Measurements from ENCODE around the gene ODF4.
A peak's percentile ranks its signal among the peaks of the same experiment; 100 is the strongest.
"Not testable (repeated sequence)": the region's sequence is repeated elsewhere in the genome, so short reads cannot be mapped to it uniquely, and the experiment has no call there.

ODF4 gene

DNA sequence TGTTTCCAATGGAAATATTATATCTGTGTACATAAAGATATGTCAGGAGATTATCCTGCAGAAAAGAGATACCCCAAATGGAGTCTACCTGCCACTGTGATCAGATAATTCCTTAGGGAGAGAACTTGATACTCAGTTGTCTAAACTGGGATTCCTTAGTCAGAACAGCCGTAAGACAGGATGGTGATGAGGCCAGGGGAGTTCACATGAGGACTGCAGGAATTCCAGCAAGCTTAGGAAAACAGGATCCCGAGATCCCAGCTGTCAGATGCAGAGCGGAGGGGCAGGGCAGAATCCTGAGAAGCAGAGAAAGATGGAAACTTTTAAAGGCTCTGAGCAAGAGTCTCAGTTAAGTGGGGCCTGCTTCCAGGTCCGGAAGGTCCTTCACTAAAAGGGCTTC lies 32.1 kb downstream of the ODF4 start:
- no peak for DNase-seq

DNA sequence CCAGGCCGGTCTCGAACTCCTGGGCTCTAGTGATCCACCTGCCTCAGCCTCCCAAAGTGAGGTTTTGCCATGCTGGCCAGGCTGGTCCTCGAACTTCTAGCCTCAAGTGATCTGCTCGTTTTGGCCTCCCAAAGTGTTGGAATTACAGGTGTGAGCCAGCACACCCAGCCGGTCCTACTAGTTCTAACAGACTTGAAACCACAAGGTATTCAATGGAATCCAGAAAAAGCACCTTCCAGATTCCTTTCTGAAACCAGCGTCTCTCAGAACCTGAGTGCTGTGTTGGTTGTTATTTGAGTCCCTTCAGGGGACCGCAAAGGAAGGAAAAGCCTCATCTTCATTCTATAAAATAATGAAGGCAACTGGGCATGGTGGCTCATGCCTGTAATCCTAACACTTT lies 32.8 kb downstream of the ODF4 start:
- DNase-seq: no peak

DNA sequence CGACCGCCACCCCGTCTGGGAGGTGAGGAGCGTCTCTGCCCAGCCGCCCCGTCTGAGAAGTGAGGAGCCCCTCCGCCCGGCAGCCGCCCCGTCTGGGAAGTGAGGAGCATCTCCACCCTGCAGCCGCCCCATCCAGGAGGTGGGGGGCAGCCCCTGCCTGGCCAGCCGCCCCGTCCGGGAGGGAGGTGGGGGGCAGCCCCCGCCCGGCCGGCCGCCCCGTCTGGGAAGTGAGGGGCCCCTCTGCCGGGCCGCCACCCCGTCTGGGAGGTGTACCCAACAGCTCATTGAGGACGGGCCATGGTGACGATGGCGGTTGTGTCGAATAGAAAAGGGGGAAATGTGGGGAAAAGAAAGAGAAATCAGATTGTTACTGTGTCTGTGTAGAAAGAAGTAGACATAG lies 34.2 kb downstream of the ODF4 start:
- not testable (repeated sequence) for DNase-seq

DNA sequence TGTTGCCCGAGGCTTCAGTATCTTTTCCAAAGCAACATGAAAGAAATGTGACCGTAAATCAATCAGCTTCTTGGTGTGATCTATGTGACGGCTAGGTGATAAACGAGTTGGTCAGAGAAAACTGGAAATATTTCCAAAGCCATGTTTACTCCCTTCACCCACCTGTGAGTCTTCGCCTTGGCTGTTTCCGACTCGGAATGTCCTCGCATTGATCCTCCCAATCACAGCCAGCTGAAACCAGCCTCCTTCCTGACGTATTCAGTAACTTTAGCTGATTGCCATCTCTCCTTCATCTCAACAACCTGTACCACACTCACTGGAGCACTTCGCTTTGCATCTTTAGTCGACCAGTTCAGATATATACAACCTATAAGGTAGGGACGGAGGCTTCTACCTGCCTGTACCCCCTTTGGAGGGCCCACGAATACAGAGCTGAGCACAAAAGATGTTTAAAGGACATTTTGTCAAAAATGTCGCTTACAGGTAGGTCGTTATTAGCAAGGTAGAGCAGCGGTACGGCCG lies 36.2 kb downstream of the ODF4 start:
- no peak for DNase-seq

DNA sequence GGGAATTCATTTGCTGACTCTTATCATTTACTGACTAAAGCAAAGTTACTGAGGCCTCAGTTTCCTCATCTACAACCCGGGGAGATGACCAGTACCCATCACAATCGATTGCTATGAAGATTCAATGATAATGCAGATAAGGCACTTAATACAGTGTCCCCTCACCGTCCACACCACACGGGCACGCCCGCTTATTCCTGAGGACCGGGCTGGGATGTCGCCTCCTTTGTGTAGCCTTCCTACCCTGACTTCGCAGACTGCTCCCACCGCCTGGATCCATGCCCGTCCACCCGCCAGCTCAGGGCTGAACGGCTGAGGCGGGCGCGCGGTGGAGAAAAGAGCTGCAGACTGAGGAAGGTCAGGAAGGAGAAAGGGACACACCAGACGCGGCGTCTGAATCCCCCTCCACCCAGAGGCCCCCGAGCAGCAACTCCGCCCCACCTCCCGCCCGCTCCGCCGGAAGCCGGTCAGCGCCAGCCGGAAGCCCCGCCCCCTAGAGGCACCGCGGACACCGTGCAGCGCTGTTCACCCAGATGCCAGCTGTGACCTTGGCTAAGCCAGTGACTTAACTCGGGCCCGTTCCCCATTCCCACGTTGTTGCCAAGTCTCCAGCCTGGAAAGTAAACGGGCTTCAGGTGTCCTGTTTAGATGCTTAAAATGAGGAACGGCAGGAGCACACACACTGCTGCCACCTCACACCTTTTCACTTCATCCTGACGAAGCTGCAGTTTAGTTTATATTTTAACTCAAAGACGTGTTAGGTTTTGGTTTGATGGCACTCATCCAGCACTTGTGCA lies 36.8 kb downstream of the ODF4 start, which contains the start of gene KRABD2:
KRABD2 (minus strand) TSS at position 434 of the 797 bp plus-strand sequence.
- peak; percentile 92 for DNase-seq

DNA sequence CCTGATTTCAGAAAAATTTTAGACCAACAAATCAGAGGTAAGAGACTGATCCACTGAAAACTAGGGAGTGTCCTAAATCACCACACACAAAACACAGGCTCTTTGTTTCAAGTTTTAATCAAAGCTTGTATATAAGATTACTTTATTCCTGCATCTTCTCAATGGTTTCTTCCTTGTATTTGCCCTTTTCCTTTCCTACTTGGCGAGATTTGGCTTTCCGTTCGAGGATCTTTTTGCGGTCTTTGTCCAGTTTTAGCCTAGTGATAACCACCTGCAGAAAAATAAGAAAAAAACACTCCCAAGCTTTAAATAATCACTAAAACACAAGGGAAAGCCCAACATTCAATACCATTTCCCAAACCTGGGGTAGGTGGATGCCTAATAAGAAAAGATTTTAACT lies 37.8 kb downstream of the ODF4 start:
- DNase-seq: no peak

DNA sequence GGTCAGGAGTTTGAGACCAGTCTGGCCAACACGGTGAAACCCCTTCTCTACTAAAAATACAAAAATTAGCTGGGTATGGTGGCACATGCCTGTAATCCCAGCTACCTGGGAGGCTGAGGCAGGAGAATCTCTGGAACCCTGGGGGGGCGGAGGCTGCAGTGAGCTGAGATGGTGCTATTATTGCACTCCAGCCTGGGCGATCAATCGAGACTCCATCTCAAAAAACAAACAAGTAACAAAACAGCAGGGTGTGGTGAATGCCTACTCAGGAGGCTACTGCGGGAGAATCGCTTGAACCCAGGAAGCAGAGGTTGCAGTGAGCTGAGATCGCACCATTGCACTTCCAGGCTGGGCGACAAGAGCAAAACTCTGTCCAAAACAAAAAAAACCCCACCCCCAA lies 38.5 kb downstream of the ODF4 start:
- not testable (repeated sequence) for DNase-seq

DNA sequence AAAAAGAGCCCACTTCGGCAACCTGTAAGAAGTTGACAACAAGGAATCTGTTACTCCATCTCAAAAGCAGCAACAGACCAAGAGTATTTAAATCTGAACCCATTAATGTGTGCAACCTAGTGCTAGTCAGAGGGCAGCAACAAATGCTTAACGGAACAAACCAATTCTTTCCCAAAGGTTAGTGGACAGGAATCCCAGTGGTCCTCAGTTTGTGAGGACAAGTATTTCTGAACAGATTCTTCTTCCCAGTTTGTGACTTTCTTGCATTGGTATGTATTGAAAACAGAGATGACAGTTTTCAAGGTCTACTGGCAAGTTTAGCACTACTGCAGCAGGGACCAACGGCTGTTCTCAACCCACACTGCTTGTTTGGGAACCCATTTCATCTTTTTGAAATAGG lies 40.4 kb downstream of the ODF4 start:
- DNase-seq: no peak

DNA sequence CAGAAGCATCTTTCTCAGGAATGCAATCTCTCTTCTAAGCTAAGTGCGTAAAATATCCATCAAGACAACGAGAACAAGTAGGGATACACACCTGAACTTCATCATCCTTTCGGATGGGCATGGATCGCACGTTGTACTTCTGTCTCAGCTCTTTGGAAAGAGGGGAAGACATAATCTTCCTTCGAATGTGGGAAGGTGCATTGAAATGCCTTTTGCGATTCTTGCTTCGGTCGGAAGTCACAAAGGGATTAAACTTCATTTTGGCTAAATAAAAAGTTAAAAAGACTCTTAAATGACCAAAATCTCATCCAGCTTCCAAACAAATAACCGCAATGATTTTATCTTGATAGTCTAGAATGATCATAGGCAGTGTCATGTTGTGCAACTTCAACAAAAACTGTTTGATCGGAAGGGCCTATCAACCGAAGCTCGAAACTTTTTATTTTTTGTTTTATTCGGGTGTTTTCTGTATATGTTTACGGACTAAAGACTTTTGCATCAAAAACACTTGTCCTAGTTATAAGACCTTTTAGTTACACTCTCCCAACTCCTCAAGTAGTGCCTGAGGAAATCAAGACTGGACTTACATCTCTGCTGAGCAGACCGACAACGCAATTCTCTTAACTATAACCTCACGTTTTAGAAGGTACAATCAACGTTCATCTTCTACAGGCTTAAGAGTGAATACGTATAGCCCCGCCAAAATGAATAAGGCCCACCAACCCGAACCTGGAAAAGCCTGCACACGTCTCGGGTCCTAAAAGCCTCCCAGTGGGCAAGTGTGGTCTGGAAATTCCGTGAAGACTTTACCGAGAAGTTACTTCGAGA lies 42.6 kb downstream of the ODF4 start:
- DNase-seq: peak; percentile 12

DNA sequence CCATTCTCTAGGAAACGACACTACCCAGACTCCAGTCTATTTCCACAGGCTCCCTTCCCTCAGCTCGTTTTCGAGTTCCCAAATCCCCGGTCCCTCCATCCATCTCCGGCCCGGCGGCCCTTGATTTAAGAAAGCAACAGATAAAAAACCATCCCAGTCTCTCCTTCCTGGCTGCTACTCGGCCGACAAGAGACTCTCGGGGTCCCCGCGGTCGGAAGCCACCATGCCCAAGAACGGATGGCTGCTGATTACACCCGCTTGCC lies 43.2 kb downstream of the ODF4 start:
- no peak for DNase-seq

DNA sequence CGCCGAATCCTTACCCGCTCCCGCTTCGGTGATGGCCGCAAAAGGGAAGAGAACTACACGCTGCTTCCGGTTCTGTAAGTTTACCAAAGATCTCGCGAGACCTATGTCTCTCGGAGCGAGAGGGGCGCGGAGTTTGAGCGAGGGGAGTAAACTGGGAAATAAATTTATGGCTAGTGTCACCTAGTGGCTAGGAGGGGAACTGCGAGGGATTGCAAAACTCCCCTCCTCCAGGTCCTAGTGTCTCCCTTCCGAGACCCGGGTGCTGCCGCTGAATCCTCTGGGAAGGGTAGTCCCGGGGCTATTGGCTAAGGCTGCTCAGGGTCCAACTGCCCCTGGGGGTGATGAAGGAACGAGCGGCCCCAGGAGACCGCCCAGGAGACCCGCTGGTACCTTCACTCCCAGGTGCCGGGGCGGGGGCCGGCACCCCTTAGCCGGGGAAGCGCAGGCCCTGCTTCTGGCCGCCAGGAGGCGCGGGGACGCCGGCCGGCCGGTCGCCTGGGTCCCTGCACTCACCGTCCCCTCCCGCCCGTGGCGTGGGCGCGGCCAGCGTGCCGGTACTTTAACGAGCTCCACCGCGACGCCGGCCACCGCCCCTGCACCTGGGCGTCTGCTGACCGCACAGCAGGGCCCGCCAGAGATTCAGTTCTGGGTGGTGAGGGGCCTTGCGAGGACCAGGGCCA lies 43.6 kb downstream of the ODF4 start, which contains the start of gene RPL26:
RPL26 (minus strand) TSS at position 51 of the 680 bp plus-strand sequence. CDS start 883 bp downstream, outside the sequence.
- peak; percentile 96 for DNase-seq

DNA sequence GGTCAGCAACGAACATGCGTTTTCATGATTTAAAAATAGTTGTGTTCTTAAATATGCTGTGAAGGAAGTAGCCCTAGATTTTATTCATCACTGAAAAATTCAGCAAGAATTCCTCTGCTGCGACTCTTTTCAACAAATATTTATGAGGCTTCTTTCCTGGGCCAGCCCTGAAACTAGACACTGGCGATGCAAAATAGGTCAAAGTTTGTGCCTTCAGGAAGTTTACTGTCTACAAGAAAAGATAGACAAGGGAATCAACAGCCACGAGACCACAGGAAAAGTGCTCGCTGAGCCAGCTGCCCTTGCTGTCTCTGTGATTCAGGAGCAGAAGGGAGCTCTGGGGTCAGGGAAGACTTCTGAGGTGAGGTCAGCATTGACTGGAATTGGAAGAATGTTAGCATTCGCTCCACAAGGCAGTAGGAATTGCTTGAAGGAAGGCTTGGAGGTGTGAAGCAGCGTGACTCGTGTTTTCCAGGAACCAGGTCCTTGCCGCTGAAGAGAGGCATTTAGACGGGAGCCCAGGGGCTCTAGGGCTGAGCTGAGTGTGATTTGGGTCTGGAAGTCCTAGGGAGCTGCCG lies 45.2 kb downstream of the ODF4 start:
- no peak for DNase-seq

DNA sequence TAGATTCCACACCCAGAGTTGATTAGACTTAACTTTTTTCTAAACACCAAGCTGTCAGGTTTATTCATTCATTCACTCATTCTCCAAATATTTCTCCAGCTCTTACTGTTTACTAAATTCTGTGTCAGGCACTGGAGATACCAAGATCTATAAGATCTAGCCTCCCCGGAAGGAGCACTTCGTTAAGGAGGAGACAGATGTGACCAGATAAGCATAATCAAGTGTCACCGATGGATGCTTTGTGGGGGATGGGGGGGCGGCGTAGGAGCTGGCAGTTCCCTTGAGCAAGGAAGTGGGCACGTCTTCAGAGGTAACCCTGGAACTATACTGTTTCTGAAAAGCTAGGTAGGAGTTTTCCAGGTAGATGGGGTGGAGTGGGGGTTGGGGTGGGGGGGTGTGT lies 47.2 kb downstream of the ODF4 start:
- DNase-seq: no peak

DNA sequence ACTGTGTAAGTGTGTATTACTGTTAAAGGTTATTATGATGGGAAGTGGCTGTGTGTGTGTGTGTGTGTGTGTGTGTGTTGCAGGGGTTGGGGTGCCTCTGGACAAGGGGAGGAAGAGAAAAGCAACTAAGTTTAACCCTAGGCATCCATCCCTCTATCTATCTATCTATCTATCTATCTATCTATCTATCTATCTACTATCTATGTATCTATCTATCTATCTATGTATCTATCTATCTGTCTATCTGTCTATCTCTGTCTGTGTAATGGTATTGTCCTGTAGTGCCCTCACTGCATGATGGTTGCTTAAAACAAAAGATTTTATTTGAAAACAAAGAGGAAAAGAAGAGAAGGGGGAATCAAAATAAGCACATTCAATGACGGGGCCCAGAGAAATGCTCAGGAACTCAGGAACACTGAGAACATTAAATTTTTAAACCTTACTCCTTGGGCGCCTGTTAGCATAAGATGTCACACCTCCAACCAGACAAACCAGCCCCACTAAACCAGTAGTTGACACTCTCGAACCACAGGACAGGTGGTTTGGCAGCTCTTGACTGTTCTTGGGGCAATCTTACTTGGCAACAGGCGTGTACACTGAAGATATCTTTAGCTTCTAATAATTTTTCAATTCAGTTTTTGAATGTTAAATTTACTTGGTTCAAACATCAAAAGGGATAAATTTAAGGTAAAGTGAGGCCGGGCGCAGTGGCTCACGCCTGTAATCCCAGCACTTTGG lies 48.4 kb downstream of the ODF4 start:
- DNase-seq: no peak

DNA sequence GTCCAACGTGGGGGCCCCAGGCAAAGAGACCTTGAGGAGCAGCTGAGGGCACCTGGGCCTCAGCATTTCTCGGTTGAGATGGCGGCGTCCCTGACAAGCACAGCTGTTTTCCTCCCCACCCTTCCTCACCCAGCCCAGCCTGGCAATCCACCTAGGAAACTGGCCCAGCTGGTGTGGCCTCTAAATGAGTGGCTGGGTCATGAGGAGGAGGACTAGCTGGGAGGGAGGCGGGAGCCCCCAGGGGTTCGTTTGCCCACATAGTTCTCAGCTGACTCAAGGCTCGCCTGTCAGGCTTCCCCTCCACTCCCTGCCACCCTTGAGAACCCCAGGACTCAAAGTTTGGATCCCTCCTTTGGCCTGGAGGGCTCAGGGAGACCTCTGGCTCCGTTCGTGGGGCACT lies 52.1 kb downstream of the ODF4 start:
- DNase-seq: no peak

DNA sequence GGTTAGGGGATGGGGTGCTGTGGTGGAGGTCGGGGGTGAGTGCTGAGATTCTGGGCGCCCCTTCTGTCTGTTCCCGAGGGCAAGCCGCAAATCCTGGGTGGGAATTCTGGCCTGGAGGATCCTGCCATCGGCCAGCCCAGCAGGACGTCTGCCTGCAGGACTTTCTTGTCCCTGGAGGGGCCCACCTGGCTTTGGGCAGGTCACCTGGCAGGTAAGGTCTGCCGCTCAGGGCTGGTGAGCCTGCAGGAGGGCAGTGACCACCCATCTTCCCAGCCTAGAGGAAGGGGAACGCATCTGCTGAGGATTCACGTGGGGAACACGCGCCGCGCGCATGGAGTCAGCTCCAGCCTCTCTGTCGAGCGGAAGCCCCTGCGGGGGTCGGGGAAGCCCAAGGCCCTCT lies 52.6 kb downstream of the ODF4 start:
- DNase-seq: no peak

DNA sequence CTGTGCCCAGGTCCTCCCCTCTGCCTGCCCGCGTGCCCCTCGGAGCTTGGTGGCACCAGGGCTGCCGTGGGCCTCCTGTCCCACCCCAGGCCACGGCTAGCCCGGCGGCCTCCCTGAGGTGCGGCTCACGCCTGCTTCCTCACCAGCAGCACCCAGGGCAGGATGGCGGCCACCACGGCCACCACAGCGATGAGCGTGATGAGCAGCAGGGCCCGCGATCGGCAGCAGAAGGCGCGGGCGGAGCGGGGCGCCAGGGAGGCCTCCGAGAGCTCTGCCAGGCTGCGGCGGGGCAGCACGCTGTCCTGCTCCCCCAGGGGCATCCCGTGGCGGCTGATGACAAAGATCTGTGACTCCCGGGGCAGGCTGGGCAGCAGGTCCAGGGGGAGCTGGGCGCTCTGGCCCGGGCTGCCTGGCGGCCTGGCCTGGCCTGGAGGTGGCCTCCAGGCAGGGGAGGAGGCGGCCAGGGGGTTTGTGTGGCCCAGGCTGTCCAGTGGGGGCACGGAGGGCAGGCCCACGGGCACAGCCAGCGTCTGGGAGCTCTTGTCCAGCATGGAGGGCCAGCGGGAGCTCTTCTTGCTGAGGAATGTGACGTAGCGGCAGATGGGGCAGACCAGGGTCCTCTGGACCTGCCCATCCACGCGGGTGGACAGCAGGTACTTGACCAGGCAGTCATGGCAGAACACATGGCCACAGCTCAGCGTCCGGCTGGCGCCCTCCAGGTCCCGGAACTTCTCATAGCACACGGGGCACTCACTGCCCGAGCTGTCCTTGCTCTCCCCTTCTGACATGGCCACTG lies 53.2 kb downstream of the ODF4 start:
- DNase-seq: no peak

DNA sequence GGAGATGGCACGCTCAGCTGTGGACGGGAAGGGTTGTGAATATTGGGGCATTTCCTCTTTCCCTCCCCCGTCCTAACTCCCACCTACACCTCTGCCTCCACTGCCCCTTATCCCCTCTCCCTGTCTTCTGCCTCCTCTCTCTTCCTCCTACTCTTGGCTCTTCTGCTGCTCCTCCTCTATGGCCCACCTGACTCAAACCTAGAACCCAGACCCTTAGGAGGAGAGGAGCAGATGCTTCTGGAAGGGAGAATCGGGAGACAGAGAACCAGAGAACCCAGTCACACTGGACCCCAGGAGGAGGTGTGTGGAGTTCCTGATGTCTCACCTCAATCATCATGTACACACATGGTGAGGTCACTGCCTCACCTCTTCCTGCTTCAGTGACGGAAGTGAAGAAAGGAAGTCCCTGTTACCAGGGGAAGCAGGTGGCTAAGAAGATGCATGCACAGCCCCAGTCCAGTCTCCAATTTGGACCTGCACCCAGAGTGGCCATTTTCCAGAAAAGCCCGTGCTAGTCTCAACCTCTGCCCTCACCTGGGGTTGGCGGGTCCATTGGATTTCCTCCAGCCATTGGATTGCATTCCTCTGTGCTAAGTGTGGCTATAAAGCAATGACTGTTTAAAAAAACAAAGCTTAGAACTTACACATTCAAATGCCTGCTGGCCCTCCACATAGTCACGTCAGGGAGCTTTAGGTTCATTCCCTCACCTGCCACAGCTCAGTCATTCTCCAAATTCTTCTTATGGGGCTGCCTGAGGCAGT lies 54.0 kb downstream of the ODF4 start:
- DNase-seq: peak; percentile 27

DNA sequence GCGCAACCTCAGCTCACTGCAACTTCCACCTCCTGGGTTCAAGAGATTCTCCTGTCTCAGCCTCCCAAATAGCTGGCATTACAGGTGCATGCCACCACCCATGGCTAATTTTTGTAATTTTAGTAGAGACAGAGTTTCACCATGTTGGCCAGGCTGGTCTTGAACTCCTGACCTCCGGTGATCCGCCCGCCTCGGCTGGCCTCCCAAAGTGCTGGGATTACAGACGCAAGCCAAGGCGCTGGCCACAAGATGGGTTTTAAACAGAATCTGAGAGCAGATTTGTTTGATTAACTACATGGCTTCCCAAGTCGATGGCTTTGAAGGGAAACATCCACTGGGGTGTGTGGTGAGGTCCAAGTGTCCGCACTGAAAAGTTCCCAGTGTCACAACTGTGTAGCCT lies 54.9 kb downstream of the ODF4 start:
- not testable (repeated sequence) for DNase-seq

Data from stimulated activated CD4-positive, alpha-beta T cell treated with anti-CD3 and anti-CD28 coated beads, Interleukin-4, amount 100 ng/mL, for 24 hours (primary cell).